ENCODE data around the gene FMNL3.

- TF ChIP-seq CTCF (IDR thresholded peaks at IDR 0.05): no peak
- TF ChIP-seq POLR2A (IDR thresholded peaks at IDR 0.05): no peak
These were observed 23.4 kb upstream of the FMNL3 start for GRCh38 chr12:49730568-49731101.

All from right lobe of liver (tissue), 4 donors.